AG10803 (cell line): Measurements from ENCODE around the gene SCG3.
"Not testable (repeated sequence)": the region's sequence is repeated elsewhere in the genome, so short reads cannot be mapped to it uniquely, and the experiment has no call there.

Experiments used
- DNase-seq: peaks from one replicate; pipeline ENCODE4 v3.0.0; 2010; ENCODE audit warnings: low read depth
- H3K4me3 ChIP-seq: 2 replicates; pipeline ENCODE4 v1.5.1; 2011; ENCODE audit warnings: mild to moderate bottlenecking, low read length, control low read depth
- TF ChIP-seq, protein P1 (sequence below): conservative IDR thresholded peaks from 2 replicates; pipeline ENCODE4 v1.5.1; 2011; ENCODE audit warnings: mild to moderate bottlenecking, low read length, control low read depth, inconsistent platforms

The SCG3 gene

DNA sequence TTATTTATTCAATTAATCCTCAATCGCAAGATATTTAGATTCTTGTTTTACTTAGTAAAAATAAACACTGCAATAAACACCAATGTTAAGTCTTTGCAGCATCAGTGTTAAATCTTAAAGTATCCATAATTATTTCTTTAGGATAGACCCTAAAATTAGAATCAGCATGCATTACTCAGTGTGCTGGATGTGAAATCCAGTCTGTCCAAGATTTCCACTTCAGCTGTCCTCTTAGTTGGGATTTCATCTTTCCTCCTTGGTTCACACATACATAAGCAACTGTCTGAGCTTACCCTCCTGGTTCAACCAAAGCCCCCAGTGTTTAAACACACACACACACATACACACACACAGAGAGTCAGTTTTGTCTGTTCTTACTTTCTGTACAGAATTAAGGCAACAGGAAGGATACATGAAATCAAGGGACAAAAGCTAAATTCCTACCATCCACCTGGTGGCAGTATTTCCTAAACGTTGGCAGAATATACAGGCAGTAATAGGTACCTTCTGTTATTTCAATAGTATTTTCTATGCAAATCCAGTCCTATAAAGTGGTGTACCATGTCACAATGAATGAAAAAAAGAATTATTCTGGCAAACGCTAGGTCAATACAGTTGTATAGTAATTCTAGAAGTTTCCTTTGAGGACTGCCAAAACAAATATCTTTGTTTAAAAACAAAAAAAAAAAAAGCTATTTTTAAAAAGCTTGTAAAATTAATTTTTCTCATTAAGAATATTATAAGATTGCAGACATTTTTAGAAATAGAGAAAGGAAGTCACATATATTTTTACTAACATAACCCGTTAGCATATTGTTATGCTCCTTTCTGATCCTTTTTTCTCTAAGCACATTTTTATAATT, 31.4 kb upstream of the SCG3 start:
- TF ChIP-seq, protein P1, sequence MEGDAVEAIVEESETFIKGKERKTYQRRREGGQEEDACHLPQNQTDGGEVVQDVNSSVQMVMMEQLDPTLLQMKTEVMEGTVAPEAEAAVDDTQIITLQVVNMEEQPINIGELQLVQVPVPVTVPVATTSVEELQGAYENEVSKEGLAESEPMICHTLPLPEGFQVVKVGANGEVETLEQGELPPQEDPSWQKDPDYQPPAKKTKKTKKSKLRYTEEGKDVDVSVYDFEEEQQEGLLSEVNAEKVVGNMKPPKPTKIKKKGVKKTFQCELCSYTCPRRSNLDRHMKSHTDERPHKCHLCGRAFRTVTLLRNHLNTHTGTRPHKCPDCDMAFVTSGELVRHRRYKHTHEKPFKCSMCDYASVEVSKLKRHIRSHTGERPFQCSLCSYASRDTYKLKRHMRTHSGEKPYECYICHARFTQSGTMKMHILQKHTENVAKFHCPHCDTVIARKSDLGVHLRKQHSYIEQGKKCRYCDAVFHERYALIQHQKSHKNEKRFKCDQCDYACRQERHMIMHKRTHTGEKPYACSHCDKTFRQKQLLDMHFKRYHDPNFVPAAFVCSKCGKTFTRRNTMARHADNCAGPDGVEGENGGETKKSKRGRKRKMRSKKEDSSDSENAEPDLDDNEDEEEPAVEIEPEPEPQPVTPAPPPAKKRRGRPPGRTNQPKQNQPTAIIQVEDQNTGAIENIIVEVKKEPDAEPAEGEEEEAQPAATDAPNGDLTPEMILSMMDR: peak; percentile 88
- H3K4me3 ChIP-seq: no peak overlapping the region
- DNase-seq: peak; percentile 77

DNA sequence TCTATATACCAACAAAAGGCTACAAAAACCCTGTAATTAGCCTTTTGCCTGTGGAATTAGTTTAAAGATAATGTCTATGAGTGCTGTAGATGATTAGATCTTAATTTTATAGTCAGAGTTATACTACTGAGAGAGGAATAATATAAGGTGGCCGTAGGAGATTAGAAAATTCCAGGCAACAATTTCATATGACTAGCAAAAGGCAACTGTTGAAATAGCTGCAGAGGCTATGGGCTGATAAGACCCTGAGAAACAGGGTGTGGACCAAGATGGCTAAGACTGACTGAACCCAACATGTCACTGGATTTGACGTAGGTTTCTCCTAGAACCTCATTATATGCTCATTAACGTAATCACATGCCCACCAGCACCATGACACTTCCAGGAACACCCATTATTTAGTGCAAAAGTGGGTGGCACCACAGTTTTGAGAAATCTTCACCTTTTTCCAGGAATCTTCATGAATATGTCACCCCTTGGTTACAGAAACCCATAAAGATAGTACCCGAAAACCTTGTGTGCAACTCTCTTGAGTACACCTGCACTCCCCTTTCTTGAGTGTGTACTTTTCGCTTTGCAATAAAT, 29.1 kb upstream of the SCG3 start:
- no peak for DNase-seq
- TF ChIP-seq, protein P1: no peak
- H3K4me3 ChIP-seq: no peak overlapping the region

DNA sequence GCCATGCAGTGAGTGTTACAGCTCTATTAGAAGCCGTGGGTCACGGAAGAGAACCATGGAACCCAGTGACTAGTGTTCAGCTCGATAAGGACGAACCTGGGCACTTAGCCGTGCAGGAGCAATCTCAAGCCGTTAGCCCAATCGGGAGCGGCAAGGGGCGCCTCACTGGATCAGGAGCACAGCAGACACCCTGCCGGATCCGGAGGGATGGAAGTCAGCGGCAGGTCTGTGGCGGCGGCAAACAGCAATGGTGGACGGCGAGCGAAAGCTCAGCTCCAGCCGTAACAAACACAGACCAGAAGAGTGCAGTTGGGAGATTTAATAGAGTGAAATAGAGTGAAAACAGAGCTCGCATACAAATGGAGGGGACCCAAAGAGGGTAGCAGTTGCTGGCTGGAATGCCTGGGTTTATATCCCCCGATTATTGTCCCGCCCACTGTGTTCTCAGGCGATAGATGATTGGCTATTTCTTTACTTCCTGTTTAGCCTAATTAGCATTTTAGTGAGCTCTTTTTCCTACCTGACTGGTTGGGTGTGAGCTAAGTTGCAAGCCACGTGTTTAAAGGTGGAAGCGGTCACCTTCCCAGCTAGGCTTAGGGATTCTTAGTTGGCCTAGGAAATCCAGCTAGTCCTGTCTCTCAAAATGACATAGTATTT, 25.8 kb upstream of the SCG3 start:
- H3K4me3 ChIP-seq, DNase-seq: not testable (repeated sequence)

DNA sequence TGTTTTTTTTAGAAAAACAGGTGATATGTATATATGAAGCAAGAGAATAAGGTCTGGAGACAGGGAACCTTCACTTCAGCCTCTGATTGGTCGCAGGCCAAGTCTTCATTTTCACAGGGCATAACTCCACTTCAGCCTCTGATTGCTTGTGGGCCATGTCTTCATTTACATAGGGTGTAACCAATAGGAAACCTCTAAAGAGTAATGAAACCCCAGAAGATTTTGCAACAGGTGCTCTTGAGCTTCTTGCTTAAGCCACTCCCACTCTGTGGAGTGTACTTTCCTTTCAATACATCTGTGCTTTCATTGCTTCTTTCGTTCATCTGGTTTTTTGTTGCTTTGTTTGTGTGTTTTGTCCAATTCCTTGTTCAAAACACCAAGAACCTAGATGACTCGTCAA, 22.6 kb upstream of the SCG3 start:
- DNase-seq: no peak
- TF ChIP-seq, protein P1: no peak
- H3K4me3 ChIP-seq: no peak overlapping the region

GRCh38 chr15:51661072-51661471, 20.2 kb upstream of the SCG3 start:
- DNase-seq: no peak
- TF ChIP-seq, protein P1: no peak

GRCh38 chr15:51667478-51667877, 13.8 kb upstream of the SCG3 start:
- no peak for DNase-seq
- TF ChIP-seq, protein P1: no peak
- H3K4me3 ChIP-seq: no peak overlapping the region

More at GRCh38 chr15:51661072-51661471, 20.2 kb upstream of the SCG3 start:
- no peak overlapping the region for H3K4me3 ChIP-seq

GRCh38 chr15:51668446-51668845, 12.9 kb upstream of the SCG3 start:
- H3K4me3 ChIP-seq: no peak overlapping the region
- no peak for DNase-seq
- TF ChIP-seq, protein P1: no peak
